A673 (cell line): ENCODE results near the gene M1AP. TPM values are rescaled to one million over a fixed set of nuclear protein-coding genes. Genes with fewer than 3 reads are reported as not detected.

Experiments used
- BruUV-seq: library from RNA; stranded (reverse); fragments of 400-500 nt; replicated peaks from 2 replicates; lab custom pipeline; 2021; lab: Mats Ljungman, UMichigan
- CTCF ChIA-PET: fragments of 300-600 bp; sonication (Branson Sonifier 250); formaldehyde crosslinking; loops from one replicate; lab custom pipeline; 2022; ENCODE audit warnings: antibody characterized with exemption; lab: Charles Lee
- POLR2A ChIA-PET: fragments of 300-600 bp; sonication (Branson Sonifier 250); formaldehyde crosslinking; loops from one replicate; lab custom pipeline; 2022; ENCODE audit warnings: antibody characterized with exemption; ENCODE audit not compliant: low non-redundant PET; lab: Charles Lee
- DNase-seq: peaks from one replicate; pipeline ENCODE4 v3.0.0-alpha.2; 2015; ENCODE audit warnings: low spot score
- H3K27ac ChIP-seq: fragments of 200-600 bp; sonication (generic); 2 replicates; pipeline ENCODE4 v1.5.1; 2016; ENCODE audit warnings: mixed run types, low read depth, mild to moderate bottlenecking, mixed read lengths, antibody characterized with exemption, low read length; ENCODE audit not compliant: poor library complexity, severe bottlenecking
- H3K27me3 ChIP-seq: fragments of 200-600 bp; sonication (generic); replicated peaks from 2 replicates; pipeline ENCODE4 v1.6.1; 2017; ENCODE audit warnings: mixed run types, low read depth, mild to moderate bottlenecking, mixed read lengths, antibody characterized with exemption, low read length; ENCODE audit not compliant: insufficient read depth, poor library complexity
- H3K36me3 ChIP-seq: fragments of 200-600 bp; sonication (generic); 2 replicates; pipeline ENCODE4 v1.6.1; 2016; ENCODE audit warnings: mixed run types, mild to moderate bottlenecking, mixed read lengths, antibody characterized with exemption, low read length; ENCODE audit not compliant: insufficient read depth, poor library complexity, severe bottlenecking
- H3K4me1 ChIP-seq: fragments of 200-600 bp; sonication (generic); 2 replicates; pipeline ENCODE4 v1.6.1; 2017; ENCODE audit warnings: mixed run types, mild to moderate bottlenecking, mixed read lengths, antibody characterized with exemption, low read length; ENCODE audit not compliant: insufficient read depth, poor library complexity, severe bottlenecking
- H3K4me3 ChIP-seq: fragments of 200-600 bp; sonication (generic); 2 replicates; pipeline ENCODE4 v1.5.1; 2016; ENCODE audit warnings: low read depth, mixed run types, mild to moderate bottlenecking, mixed read lengths, low read length; ENCODE audit not compliant: poor library complexity, severe bottlenecking
- H3K9me3 ChIP-seq: fragments of 200-600 bp; sonication (generic); 2 replicates; pipeline ENCODE4 v1.6.1; 2016; ENCODE audit warnings: mixed run types, low read depth, mild to moderate bottlenecking, mixed read lengths, antibody characterized with exemption, low read length; ENCODE audit not compliant: poor library complexity, severe bottlenecking
- EZH2 ChIP-seq: fragments of 200-600 bp; sonication (generic); IDR thresholded peaks from 2 replicates; pipeline ENCODE4 v1.6.1; 2017; ENCODE audit warnings: borderline replicate concordance, low read depth, mild to moderate bottlenecking, mixed read lengths, antibody characterized with exemption, low read length; ENCODE audit not compliant: poor library complexity, severe bottlenecking
- intact Hi-C: fragments of 100-400 bp; cut with micrococcal nuclease; formaldehyde crosslinking; loops from one replicate; pipeline ENCODE4 v1.10.0; 2022; ENCODE audit not compliant: unreplicated experiment
- total RNA-seq: library from RNA; stranded (reverse); gene quantifications from 2 replicates; pipeline ENCODE4 v1.2.3, GENCODE V29; 2021
- TF ChIP-seq, protein P1 (sequence below): fragments of 300-800, 200-600 bp; sonication (generic); conservative IDR thresholded peaks from 2 replicates; pipeline ENCODE4 v1.5.1; 2017; ENCODE audit warnings: low read depth, mild to moderate bottlenecking, antibody characterized with exemption, low read length, moderate library complexity, mixed read lengths

Gene M1AP
- total RNA-seq, 1 experiment from 2014 or later = not detected

GRCh38 chr2:74646834-74647482, 1.2 kb downstream of the M1AP start:
- intact Hi-C loops = no loop called here
- H3K27ac ChIP-seq = no peak overlapping the region
- TF ChIP-seq, protein P1, sequence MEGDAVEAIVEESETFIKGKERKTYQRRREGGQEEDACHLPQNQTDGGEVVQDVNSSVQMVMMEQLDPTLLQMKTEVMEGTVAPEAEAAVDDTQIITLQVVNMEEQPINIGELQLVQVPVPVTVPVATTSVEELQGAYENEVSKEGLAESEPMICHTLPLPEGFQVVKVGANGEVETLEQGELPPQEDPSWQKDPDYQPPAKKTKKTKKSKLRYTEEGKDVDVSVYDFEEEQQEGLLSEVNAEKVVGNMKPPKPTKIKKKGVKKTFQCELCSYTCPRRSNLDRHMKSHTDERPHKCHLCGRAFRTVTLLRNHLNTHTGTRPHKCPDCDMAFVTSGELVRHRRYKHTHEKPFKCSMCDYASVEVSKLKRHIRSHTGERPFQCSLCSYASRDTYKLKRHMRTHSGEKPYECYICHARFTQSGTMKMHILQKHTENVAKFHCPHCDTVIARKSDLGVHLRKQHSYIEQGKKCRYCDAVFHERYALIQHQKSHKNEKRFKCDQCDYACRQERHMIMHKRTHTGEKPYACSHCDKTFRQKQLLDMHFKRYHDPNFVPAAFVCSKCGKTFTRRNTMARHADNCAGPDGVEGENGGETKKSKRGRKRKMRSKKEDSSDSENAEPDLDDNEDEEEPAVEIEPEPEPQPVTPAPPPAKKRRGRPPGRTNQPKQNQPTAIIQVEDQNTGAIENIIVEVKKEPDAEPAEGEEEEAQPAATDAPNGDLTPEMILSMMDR = no peak
- TF ChIP-seq EZH2 = no peak
- H3K36me3 ChIP-seq = no peaks in the 10 kb centered on the region
- no peaks in the 10 kb centered on the region for H3K9me3 ChIP-seq
- DNase-seq = no peak
- no peaks in the 10 kb centered on the region for H3K27me3 ChIP-seq
- no TSS peak for BruUV-seq
- no peaks in the 10 kb centered on the region for H3K4me1 ChIP-seq
- ChIA-PET POLR2A (no interaction called here), CTCF (no interaction called here)
- no peak overlapping the region for H3K4me3 ChIP-seq

- no peak overlapping the region for H3K27ac ChIP-seq
- intact Hi-C loops = no loop called here
- H3K27me3 ChIP-seq = no peaks in the 10 kb centered on the region
- no peaks in the 10 kb centered on the region for H3K9me3 ChIP-seq
- no peak overlapping the region for H3K4me3 ChIP-seq
- no TSS peak for BruUV-seq
- H3K4me1 ChIP-seq = no peaks in the 10 kb centered on the region
- ChIA-PET CTCF (no interaction called here), POLR2A (no interaction called here)
- TF ChIP-seq, protein P1 = no peak
- no peak for TF ChIP-seq EZH2
- no peaks in the 10 kb centered on the region for H3K36me3 ChIP-seq
- DNase-seq = no peak
Observed at GRCh38 chr2:74646201-74646600, 1.9 kb downstream of the M1AP start.

GRCh38 chr2:74645344-74645743, 2.8 kb downstream of the M1AP start:
- ChIA-PET CTCF (no interaction called here), POLR2A (interaction anchor here (0.6 kb wide), 1 partner anchor 9 kb away, joined by 4 read pairs; the partner anchor contains the start of gene SEMA4F)
- Histone ChIP-seq H3K9me3 (no peaks in the 10 kb centered on the region), H3K4me1 (no peaks in the 10 kb centered on the region), H3K36me3 (no peaks in the 10 kb centered on the region), H3K4me3 (no peak overlapping the region), H3K27ac (no peak overlapping the region), H3K27me3 (no peaks in the 10 kb centered on the region)
- DNase-seq = no peak
- intact Hi-C loops = no loop called here
- BruUV-seq = no TSS peak
- TF ChIP-seq, protein P1 = no peak
- no peak for TF ChIP-seq EZH2
